Osteocyte (in vitro differentiated cells): ENCODE results near the gene ARHGAP27. TPM values are rescaled to one million over a fixed set of nuclear protein-coding genes. Genes with fewer than 3 reads are reported as not detected.

ENCODE experiments used
- DNase-seq: peaks from one replicate; pipeline ENCODE4 v3.0.0; 2021; ENCODE audit warnings: mixed read lengths; ENCODE audit not compliant: unreplicated experiment; ENCODE audit errors: extremely low spot score
- H3K27ac Mint-ChIP-seq: one replicate; pipeline ENCODE4 v1.8.0; 2021; ENCODE audit warnings: mild to moderate bottlenecking, mixed read lengths; ENCODE audit not compliant: unreplicated experiment
- H3K27me3 Mint-ChIP-seq: one replicate; pipeline ENCODE4 v1.8.0; 2021; ENCODE audit warnings: mixed read lengths; ENCODE audit not compliant: unreplicated experiment
- H3K36me3 Mint-ChIP-seq: one replicate; pipeline ENCODE4 v1.8.0; 2021; ENCODE audit warnings: mixed read lengths; ENCODE audit not compliant: unreplicated experiment
- H3K4me1 Mint-ChIP-seq: one replicate; pipeline ENCODE4 v1.8.0; 2021; ENCODE audit warnings: mixed read lengths; ENCODE audit not compliant: unreplicated experiment
- H3K4me3 Mint-ChIP-seq: one replicate; pipeline ENCODE4 v1.8.0; 2021; ENCODE audit warnings: mild to moderate bottlenecking, moderate library complexity, mixed read lengths; ENCODE audit not compliant: unreplicated experiment
- H3K9me3 Mint-ChIP-seq: one replicate; pipeline ENCODE4 v1.8.0; 2021; ENCODE audit warnings: mixed read lengths; ENCODE audit not compliant: unreplicated experiment
- total RNA-seq: library from RNA; stranded (reverse); gene quantifications from 2 replicates; pipeline ENCODE4 v1.2.1, GENCODE V29; 2021
- TF ChIP-seq, protein P1 (sequence below): fragments of 200-600 bp; sonication (generic); IDR thresholded peaks from 2 replicates; pipeline ENCODE4 v1.5.0; 2021; ENCODE audit warnings: antibody characterized with exemption, mild to moderate bottlenecking, moderate library complexity

Gene ARHGAP27
- total RNA-seq, 1 donor from 2014 or later, result 1.6 TPM

DNA sequence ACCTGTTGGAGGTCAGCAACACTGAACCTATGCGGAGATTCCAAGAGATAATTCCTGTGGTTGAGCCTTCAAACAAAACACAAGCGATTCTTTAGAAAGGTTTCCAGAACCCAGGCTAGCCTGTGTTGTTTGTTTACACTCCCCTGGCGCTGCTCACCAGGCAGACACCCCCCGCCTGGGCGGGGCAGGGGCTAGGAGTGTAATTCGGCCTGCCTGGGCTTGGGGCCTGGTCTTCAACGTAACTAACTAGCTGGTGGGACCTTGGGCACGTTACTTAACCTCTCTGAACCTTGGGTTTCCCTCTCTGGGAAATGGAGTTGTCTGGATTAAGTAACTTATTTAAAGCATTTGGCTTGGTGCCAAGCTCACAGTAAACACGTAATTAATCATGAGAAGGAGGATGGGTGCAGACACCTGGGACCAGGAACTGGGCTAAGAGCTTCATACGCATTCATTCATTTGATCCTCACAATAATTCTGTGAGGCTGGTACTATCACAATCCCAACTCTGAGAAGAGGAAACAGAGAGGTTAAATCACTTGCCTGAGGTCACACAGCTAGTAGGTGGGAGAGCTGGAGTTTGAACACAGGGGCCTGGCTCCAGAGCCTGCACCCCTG, 7.6 kb upstream of the ARHGAP27 start:
- Mint-ChIP-seq H3K4me1 (no peaks in the 10 kb centered on the region), H3K9me3 (no peaks in the 10 kb centered on the region), H3K27ac (no peak overlapping the region), H3K4me3 (no peak overlapping the region), H3K27me3 (no peaks in the 10 kb centered on the region), H3K36me3 (peaks cover 17% of the 10 kb centered on the region)
- no peak for DNase-seq
- TF ChIP-seq, protein P1, sequence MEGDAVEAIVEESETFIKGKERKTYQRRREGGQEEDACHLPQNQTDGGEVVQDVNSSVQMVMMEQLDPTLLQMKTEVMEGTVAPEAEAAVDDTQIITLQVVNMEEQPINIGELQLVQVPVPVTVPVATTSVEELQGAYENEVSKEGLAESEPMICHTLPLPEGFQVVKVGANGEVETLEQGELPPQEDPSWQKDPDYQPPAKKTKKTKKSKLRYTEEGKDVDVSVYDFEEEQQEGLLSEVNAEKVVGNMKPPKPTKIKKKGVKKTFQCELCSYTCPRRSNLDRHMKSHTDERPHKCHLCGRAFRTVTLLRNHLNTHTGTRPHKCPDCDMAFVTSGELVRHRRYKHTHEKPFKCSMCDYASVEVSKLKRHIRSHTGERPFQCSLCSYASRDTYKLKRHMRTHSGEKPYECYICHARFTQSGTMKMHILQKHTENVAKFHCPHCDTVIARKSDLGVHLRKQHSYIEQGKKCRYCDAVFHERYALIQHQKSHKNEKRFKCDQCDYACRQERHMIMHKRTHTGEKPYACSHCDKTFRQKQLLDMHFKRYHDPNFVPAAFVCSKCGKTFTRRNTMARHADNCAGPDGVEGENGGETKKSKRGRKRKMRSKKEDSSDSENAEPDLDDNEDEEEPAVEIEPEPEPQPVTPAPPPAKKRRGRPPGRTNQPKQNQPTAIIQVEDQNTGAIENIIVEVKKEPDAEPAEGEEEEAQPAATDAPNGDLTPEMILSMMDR, result no peak

DNA sequence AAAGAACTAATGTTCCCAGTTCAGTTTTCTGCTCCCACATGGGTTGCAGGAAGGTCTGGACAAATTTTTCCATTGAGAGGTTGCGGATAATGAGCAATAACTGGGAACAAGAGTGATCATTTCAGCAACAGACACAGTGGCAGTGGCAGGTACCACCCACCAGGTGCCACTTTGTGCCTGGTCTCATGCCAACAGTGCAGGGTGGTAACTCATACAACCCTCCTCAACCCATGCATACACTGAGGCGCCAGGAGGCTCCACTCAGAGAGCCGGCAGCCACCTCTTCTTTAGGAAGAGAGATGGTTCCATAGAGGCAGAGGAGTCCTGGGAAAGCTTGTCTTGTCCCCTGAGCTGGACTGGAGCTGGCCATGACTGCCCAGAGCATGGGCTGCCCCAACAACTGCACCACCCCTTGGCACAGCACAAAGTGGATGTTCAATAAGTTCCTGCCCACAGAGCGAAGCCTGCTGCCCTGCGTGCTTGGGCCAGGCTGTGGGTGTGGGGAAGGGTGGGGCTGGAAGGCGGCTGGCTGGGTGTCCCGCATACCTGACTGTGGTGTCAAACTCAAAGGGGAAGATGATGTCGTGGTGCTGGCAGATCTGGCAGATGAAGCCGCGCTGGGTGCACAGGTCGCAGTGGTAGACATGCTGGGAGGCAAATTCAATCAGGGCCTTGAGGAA, 6.4 kb upstream of the ARHGAP27 start:
- no peaks in the 10 kb centered on the region for H3K27me3 Mint-ChIP-seq
- TF ChIP-seq, protein P1, result no peak
- no peak overlapping the region for H3K27ac Mint-ChIP-seq
- peaks cover 15% of the 10 kb centered on the region for H3K36me3 Mint-ChIP-seq
- no peak overlapping the region for H3K4me3 Mint-ChIP-seq
- no peak for DNase-seq
- H3K9me3 Mint-ChIP-seq, result no peaks in the 10 kb centered on the region
- no peaks in the 10 kb centered on the region for H3K4me1 Mint-ChIP-seq

DNA sequence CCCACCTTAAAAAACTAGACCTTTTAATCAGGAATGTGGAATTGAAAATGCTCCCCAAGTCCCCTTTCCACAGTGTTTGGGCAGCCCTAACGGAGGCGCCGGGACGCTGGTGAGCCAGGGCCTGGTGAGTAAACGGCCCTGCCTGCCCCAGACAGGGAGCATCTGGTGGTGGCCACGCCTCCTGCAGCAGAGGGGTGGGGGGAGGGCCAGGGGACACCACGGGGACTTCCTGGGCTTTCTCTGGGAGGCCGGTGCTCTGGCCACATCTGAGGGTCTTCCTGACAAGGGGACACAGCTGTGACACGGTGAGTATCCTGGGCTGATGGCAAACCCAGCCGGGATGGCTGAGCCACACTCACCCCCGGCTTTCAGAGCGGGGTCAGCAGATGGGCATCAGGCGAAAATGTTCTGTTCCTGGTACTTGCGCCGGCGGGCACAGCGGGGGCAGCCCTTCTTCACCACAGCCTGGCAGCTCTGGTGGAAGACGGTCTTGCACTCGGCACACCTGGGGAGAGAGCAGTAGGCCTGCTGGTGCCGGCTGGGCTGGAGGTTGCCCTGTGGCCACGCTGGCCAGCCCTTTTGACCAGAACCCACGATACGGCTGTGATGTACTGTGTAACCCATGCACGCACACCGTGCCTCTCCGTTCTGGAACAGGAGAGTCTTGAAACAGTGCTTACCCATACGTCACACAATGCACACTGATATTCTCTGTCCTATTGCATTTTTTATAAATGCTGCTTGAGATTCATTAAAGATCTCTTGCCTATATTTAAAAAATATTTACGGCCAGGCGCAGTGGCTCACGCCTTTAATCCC, 5.0 kb upstream of the ARHGAP27 start:
- no peak for DNase-seq
- H3K27ac Mint-ChIP-seq, result no peak overlapping the region
- TF ChIP-seq, protein P1, result no peak
- peaks cover 15% of the 10 kb centered on the region for H3K36me3 Mint-ChIP-seq
- peaks cover 2% of the 10 kb centered on the region for H3K4me1 Mint-ChIP-seq
- H3K9me3 Mint-ChIP-seq, result no peaks in the 10 kb centered on the region
- H3K27me3 Mint-ChIP-seq, result no peaks in the 10 kb centered on the region
- H3K4me3 Mint-ChIP-seq, result no peak overlapping the region

DNA sequence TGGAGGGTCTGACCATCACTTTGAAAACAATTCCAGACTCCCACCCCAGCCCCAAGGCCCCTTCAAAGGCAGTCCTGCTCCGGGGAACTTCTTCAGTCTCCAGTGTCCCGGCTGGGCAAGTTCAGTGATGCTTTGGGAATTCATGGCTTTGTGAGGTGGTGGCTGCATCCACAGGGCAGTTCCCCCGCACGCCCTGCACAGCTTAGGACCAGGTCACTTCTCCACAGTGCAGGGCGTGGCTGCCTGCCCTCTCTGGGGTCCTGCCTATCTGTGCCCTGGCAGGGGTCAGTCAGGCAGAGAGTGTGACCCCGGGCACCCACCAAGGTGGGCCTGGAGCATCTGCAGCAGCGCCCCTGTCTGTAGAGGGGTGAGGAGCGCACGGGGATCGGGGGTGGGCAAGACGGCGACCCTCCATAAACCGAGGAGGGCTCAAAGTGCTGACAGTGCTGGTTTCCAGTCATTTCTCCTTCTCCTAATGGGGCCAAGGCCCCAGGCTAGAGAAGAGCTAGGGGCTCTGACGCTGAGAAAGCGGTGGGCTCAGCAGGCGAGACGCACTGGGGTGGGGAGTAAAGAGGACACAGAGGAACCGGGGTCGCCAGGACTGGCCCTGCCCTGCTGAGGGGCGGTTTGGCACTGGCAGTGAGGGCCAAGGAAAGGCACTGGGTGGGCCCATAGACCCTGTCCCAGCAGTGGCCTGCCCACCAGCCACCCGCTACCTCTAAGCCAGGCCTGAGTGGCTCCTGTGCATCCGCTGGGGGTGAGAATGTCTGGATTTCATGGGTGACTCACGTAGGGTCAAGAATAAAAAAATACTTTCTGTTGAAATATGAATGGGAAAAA, 4.2 kb upstream of the ARHGAP27 start:
- Mint-ChIP-seq H3K4me1 (peaks cover 5% of the 10 kb centered on the region), H3K9me3 (no peaks in the 10 kb centered on the region), H3K4me3 (no peak overlapping the region), H3K36me3 (peaks cover 15% of the 10 kb centered on the region), H3K27me3 (no peaks in the 10 kb centered on the region), H3K27ac (no peak overlapping the region)
- no peak for DNase-seq
- TF ChIP-seq, protein P1, result no peak
